Duodenal mucosa (tissue), 2 donors: ENCODE measurements around the gene PHF1.
"Not testable (repeated sequence)": the region's sequence is repeated elsewhere in the genome, so short reads cannot be mapped to it uniquely, and the experiment has no call there.

Experiments
- H3K27ac ChIP-seq: one replicate; pipeline ENCODE4 v1.7.0; 2013; ENCODE audit warnings: low read depth, low read length
- H3K27me3 ChIP-seq, 2 donors: one replicate each; pipeline ENCODE4 v1.7.0; 2013; ENCODE audit warnings: low read length in 2 of 2, control low read depth in 1 of 2; ENCODE audit not compliant: insufficient read depth in 2 of 2, control insufficient read depth in 1 of 2
- H3K36me3 ChIP-seq, 2 donors: one replicate each; pipeline ENCODE4 v1.7.0; 2013; ENCODE audit warnings: low read length in 2 of 2, control low read depth in 1 of 2; ENCODE audit not compliant: insufficient read depth in 2 of 2, control insufficient read depth in 1 of 2
- H3K4me1 ChIP-seq, 2 donors: one replicate each; pipeline ENCODE4 v1.7.0; 2013; ENCODE audit warnings: low read length in 2 of 2, control low read depth in 1 of 2; ENCODE audit not compliant: insufficient read depth in 2 of 2, control insufficient read depth in 1 of 2
- H3K4me3 ChIP-seq, 2 donors: one replicate each; pipeline ENCODE4 v1.7.0; 2013; ENCODE audit warnings: low read length in 2 of 2, low read depth in 1 of 2
- H3K9ac ChIP-seq, 2 donors: one replicate each; pipeline ENCODE4 v1.7.0; 2013; ENCODE audit warnings: low read length in 2 of 2, low read depth in 1 of 2
- H3K9me3 ChIP-seq, 2 donors: one replicate each; pipeline ENCODE4 v1.7.0; 2013; ENCODE audit warnings: low read length in 2 of 2, control low read depth in 1 of 2; ENCODE audit not compliant: control insufficient read depth in 1 of 2

Gene PHF1

GRCh38 chr6:33410711-33411631 lies at the start of gene PHF1:
PHF1 (plus strand) TSS chr6:33411014; CDS start chr6:33412264, 1,250 bp downstream.
- Histone ChIP-seq H3K4me3 (peak within 1 kb of the TSS; percentile 85 to 88), H3K9ac (peak within 1 kb of the TSS; percentile 86 to 94), H3K27me3 (no peaks in the 10 kb centered on the region), H3K9me3 (no peaks in the 10 kb centered on the region), H3K4me1 (peaks cover 4 to 20% of the 10 kb centered on the region in 2 donors), H3K36me3 (peaks cover 21 to 39% of the 10 kb centered on the region in 2 donors), H3K27ac (peak within 1 kb of the TSS; percentile 94)

- H3K27me3 ChIP-seq, H3K4me1 ChIP-seq, H3K4me3 ChIP-seq, H3K36me3 ChIP-seq, H3K27ac ChIP-seq, H3K9me3 ChIP-seq, H3K9ac ChIP-seq: not testable (repeated sequence)
Observed at GRCh38 chr6:33363486-33363885, 47.3 kb upstream of the PHF1 start.

GRCh38 chr6:33364475-33365205 lies 46.2 kb upstream of the PHF1 start:
- not testable (repeated sequence) for H3K4me3 ChIP-seq, H3K4me1 ChIP-seq, H3K36me3 ChIP-seq, H3K9me3 ChIP-seq, H3K27ac ChIP-seq, H3K27me3 ChIP-seq, H3K9ac ChIP-seq

- not testable (repeated sequence) for H3K9ac ChIP-seq, H3K4me3 ChIP-seq, H3K36me3 ChIP-seq, H3K9me3 ChIP-seq, H3K4me1 ChIP-seq, H3K27ac ChIP-seq, H3K27me3 ChIP-seq
Observed at GRCh38 chr6:33365206-33365971, 45.4 kb upstream of the PHF1 start.

GRCh38 chr6:33367009-33367714 lies 43.7 kb upstream of the PHF1 start:
- Histone ChIP-seq H3K27ac (no peak overlapping the region), H3K4me3 (no peak overlapping the region), H3K36me3 (no peaks in the 10 kb centered on the region), H3K9ac (no peak overlapping the region), H3K9me3 (no peaks in the 10 kb centered on the region), H3K4me1 (no peaks in the 10 kb centered on the region), H3K27me3 (no peaks in the 10 kb centered on the region)

GRCh38 chr6:33367715-33368025 lies 43.1 kb upstream of the PHF1 start:
- not testable (repeated sequence) for H3K4me1 ChIP-seq, H3K9me3 ChIP-seq, H3K4me3 ChIP-seq, H3K27me3 ChIP-seq, H3K27ac ChIP-seq, H3K9ac ChIP-seq, H3K36me3 ChIP-seq

- not testable (repeated sequence) for H3K4me3 ChIP-seq, H3K36me3 ChIP-seq, H3K27ac ChIP-seq, H3K4me1 ChIP-seq, H3K27me3 ChIP-seq, H3K9me3 ChIP-seq, H3K9ac ChIP-seq
Observed at GRCh38 chr6:33371901-33372300, 38.9 kb upstream of the PHF1 start.

- Histone ChIP-seq H3K4me1 (peaks cover 7% of the 10 kb centered on the region in 2 donors), H3K9me3 (no peaks in the 10 kb centered on the region), H3K27me3 (no peaks in the 10 kb centered on the region), H3K27ac (no peak overlapping the region), H3K4me3 (no peak overlapping the region), H3K36me3 (no peaks in the 10 kb centered on the region), H3K9ac (no peak overlapping the region)
Observed at GRCh38 chr6:33372526-33373123, 38.2 kb upstream of the PHF1 start.

- Histone ChIP-seq H3K9me3 (no peaks in the 10 kb centered on the region), H3K4me3 (no peak overlapping the region), H3K27me3 (no peaks in the 10 kb centered on the region), H3K9ac (no peak overlapping the region), H3K4me1 (peaks cover 7% of the 10 kb centered on the region in 2 donors), H3K36me3 (no peaks in the 10 kb centered on the region), H3K27ac (no peak overlapping the region)
Observed at GRCh38 chr6:33373960-33374910, 36.6 kb upstream of the PHF1 start.
